Measurements from ENCODE around the gene SEMA4D. TPM values are rescaled to one million over a fixed set of nuclear protein-coding genes. Genes with fewer than 3 reads are reported as not detected.

Gene SEMA4D, protein sequence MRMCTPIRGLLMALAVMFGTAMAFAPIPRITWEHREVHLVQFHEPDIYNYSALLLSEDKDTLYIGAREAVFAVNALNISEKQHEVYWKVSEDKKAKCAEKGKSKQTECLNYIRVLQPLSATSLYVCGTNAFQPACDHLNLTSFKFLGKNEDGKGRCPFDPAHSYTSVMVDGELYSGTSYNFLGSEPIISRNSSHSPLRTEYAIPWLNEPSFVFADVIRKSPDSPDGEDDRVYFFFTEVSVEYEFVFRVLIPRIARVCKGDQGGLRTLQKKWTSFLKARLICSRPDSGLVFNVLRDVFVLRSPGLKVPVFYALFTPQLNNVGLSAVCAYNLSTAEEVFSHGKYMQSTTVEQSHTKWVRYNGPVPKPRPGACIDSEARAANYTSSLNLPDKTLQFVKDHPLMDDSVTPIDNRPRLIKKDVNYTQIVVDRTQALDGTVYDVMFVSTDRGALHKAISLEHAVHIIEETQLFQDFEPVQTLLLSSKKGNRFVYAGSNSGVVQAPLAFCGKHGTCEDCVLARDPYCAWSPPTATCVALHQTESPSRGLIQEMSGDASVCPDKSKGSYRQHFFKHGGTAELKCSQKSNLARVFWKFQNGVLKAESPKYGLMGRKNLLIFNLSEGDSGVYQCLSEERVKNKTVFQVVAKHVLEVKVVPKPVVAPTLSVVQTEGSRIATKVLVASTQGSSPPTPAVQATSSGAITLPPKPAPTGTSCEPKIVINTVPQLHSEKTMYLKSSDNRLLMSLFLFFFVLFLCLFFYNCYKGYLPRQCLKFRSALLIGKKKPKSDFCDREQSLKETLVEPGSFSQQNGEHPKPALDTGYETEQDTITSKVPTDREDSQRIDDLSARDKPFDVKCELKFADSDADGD
- 8.0 and 12.3 TPM in 2 replicates for total RNA-seq

DNA sequence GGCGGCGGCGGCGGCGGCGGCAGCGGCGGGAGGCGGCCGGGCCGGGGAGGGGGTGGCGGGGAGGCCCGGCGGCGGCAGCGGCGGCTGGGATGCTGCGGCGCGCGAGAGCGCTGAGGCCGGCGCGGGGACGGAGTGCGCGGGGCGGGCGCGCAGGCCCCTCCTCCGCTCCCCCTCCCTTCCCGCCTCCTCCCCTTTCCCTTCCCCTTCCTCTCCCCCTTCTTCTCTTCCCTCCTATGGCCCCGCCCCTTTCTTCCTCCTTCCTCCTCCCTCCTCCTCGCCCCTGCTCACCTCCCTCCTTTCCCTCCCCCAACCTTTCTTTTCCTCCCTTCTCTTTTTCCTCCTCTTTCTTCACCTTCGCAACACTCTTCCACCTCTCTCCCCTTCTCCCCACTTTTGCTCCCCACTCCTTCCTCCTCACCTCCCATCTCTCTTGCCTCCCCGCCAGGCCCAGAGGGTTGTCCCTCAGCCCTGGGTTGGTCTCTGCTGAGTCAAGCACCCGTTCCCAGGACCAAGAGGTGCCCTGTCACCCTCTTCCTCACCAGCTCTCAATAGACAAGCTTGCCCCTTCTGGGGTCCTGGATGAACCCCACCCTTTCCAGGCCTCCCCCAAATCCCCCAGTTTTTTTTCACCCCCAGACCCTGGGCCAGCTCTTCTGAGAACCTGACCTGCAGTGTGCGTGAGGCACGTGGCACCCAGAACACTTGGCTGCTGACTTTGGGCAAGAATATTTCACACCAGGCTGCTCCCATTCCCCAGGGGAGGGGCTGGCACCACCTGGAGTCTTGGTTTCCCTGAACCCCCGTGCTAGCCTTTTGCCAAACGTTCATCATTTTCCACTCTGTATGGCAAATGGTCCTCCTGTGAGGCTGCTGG, at the start of gene SEMA4D:
Gene SEMA4D (minus strand): TSS at position 136 of the 874 bp plus-strand sequence. CDS start 92,657 bp downstream, outside the sequence.
- TF ChIP-seq, protein P1, sequence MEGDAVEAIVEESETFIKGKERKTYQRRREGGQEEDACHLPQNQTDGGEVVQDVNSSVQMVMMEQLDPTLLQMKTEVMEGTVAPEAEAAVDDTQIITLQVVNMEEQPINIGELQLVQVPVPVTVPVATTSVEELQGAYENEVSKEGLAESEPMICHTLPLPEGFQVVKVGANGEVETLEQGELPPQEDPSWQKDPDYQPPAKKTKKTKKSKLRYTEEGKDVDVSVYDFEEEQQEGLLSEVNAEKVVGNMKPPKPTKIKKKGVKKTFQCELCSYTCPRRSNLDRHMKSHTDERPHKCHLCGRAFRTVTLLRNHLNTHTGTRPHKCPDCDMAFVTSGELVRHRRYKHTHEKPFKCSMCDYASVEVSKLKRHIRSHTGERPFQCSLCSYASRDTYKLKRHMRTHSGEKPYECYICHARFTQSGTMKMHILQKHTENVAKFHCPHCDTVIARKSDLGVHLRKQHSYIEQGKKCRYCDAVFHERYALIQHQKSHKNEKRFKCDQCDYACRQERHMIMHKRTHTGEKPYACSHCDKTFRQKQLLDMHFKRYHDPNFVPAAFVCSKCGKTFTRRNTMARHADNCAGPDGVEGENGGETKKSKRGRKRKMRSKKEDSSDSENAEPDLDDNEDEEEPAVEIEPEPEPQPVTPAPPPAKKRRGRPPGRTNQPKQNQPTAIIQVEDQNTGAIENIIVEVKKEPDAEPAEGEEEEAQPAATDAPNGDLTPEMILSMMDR (conservative IDR thresholded peaks at IDR 0.05; ENCODE audit: low read depth, low read length), result no peak
- peak within 1 kb of the TSS; percentile 88 for H3K4me3 ChIP-seq (ENCODE audit: low read depth, low read length)
- no peak for DNase-seq (ENCODE audit: low read depth)

DNA sequence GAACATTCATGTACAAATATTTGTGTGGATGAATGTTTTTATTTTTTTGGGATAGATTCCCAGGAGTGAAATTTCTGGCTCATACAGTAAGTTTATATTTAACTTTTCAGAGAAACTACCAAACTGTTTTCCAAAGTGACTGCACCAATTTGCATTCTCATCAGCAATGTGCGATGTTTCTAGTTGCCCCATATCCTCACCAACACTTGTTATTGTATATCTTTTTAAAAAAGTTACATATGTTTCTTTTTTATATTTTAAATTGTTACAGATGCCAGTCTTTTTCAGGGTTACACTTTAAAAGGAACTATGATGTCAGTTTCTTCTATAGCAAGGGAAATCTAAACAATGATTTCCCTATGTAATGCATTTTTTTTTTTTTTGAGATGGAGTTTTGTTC, 49.1 kb upstream of the SEMA4D start:
- no peak for DNase-seq (ENCODE audit: low read depth)
- no peak overlapping the region for H3K4me3 ChIP-seq (ENCODE audit: low read depth, low read length)
- TF ChIP-seq, protein P1 (conservative IDR thresholded peaks at IDR 0.05; ENCODE audit: low read depth, low read length), result no peak

DNA sequence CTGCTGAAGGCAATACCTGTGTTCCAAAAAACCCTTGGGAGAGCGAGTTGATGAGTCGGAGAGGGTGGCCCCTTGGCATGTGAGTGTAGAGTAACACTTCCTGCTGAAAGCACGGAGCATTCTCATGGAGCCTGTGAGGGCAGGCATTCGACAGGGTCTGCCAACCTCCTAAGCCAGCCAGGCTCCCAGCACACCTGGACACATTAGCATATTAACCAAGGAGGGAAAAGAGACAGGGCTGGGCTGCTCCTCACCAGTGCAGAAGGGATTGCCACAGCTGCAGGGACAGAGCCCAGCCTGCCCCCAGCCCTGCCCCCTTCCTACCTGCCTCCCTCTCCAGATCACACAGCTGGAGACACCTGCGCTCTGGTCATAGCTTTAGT, 46.4 kb upstream of the SEMA4D start:
- H3K4me3 ChIP-seq (ENCODE audit: low read depth, low read length), result no peak overlapping the region
- TF ChIP-seq, protein P1 (conservative IDR thresholded peaks at IDR 0.05; ENCODE audit: low read depth, low read length), result no peak
- DNase-seq (ENCODE audit: low read depth), result no peak

DNA sequence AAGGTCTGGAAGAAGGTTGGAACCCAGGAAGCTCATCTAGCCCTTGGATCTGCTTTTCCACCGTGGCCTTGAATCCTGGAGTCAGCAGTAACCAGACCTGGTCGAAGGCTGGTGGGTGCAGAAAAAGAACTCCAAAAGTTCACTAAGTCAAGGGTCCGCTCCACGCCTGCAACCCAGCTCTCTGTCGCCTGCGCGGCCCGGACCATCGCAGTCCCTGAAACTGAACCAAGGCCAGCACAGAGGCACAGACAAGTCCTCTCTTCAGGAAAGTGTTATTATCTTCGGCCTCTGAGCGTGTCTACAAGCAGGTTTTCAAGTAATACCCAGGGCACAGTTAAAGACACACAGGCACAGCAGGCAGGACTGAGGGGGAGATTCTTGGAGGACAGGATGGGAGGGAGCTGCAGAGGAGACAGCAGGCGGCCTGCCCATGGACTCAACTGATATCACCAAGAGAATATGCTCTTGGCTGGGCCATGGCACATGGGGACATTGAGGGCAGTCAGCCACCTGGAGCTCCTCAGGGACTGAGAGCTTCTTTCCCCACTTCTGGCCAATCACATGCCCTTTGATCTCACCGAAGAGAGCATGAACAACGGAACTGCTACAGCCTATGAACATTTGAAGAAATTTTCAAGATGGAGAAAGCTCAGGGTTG, 45.8 kb upstream of the SEMA4D start:
- no peak overlapping the region for H3K4me3 ChIP-seq (ENCODE audit: low read depth, low read length)
- DNase-seq (ENCODE audit: low read depth), result no peak
- TF ChIP-seq, protein P1 (conservative IDR thresholded peaks at IDR 0.05; ENCODE audit: low read depth, low read length), result no peak

DNA sequence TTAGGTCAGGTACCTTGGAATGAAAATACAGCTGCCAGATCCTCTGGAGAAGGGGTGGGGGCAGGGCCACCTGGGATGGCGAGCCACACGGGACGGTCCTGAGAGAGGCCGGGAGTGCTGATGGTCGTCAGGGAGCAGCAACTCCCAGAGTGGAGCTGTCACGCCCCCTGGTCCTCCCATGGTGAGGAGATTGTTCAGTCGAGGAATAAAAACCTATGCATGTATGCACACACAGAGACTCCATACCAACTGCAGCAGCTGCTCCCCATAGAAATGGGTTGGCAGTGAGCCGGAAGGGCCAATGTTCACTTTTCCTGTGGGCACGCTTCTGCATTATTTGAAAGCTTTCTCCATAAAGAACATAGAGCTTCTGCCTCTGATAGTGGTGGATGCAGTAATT, 45.2 kb upstream of the SEMA4D start:
- TF ChIP-seq, protein P1 (conservative IDR thresholded peaks at IDR 0.05; ENCODE audit: low read depth, low read length), result no peak
- DNase-seq (ENCODE audit: low read depth), result no peak

DNA sequence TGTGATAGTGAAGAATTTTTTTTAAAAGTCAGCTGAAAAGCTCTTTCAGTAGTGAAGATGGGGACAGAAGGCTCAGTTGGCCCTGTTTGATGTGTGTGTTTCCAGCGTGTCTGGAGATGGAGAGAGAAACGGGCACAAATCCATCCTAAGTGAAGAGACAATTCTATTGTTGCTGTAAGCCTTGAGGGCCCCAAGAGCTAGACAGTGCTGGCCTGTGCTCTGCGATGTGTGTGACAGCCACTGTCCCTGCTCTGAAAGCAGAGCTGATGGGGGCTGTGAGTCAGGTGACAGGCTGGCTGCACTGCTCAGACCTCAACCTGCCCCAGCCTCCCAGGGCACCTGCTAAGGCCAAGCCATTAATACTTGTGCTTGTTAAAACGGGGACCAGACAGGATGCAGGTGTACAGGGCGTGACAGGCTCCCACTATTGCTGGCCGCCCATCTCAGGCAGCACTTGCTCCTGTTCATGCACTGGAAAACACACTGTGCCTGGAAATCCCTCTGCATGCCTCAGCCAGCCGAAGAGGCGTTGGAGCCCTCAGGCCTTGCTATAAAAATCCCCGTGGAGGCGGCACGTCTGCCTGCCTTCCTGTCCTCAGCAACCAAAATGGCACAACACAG, 44.6 kb upstream of the SEMA4D start:
- TF ChIP-seq, protein P1 (conservative IDR thresholded peaks at IDR 0.05; ENCODE audit: low read depth, low read length), result no peak
- no peak for DNase-seq (ENCODE audit: low read depth)
- H3K4me3 ChIP-seq (ENCODE audit: low read depth, low read length), result no peak overlapping the region

More for the DNA sequence above, 45.2 kb upstream of the SEMA4D start:
- no peak overlapping the region for H3K4me3 ChIP-seq (ENCODE audit: low read depth, low read length)

Data from epithelial cell of proximal tubule (primary cell).